Measurements from ENCODE around the gene TCF19.

- TF ChIP-seq POLR2A (IDR thresholded peaks at IDR 0.05; ENCODE audit: low read depth, low read length) (no peak), EZH2 (IDR thresholded peaks at IDR 0.05; ENCODE audit: borderline replicate concordance, low read depth, low read length, severe bottlenecking) (no peak), CTCF (IDR thresholded peaks at IDR 0.05; ENCODE audit: extremely low read depth in 1 of 2, insufficient read depth in 1 of 2, low read depth in 1 of 2, low read length in 2 of 2) (no peak), POLR2AphosphoS5 (IDR thresholded peaks at IDR 0.05; ENCODE audit: insufficient read depth, low read depth, low read length) (no peak)
These were observed 42.3 kb upstream of the TCF19 start for GRCh38 chr6:31115941-31116560.

Data from endothelial cell of umbilical vein (primary cell).